Measurements from ENCODE around the gene ST6GALNAC5. TPM values are rescaled to one million over a fixed set of nuclear protein-coding genes. Genes with fewer than 3 reads are reported as not detected.
A peak's percentile ranks its signal among the peaks of the same experiment; 100 is the strongest.

The ST6GALNAC5 gene
- total and polyA plus RNA-seq, 10 of the 15 experiments (the other 5 are each of a cell fraction or from before 2014, with no cell fraction given): under 0.01 to 1.8 (median 0.07) TPM; not detected in 6

GRCh38 chr1:76833151-76833550, 34.1 kb upstream of the ST6GALNAC5 start:
- WGBS (ENCODE audit: insufficient coverage, insufficient replicate concordance, low lambda C conversion rate, missing lambda C conversion rate): 94% methylated on average over 1 of the region's 1 CpG
- Histone ChIP-seq H2AFZ (ENCODE audit: control insufficient read depth, low read depth, low read length) (no peak overlapping the region), H3K4me1 (ENCODE audit: control insufficient read depth, insufficient read depth, low read length) (no peaks in the 10 kb centered on the region), H3K9ac (ENCODE audit: control insufficient read depth, insufficient read depth, low read length) (no peak overlapping the region), H3K4me3 (no peak overlapping the region), H3K36me3 (ENCODE audit: control insufficient read depth in 2 of 2, insufficient read depth in 2 of 2, low read length in 1 of 2) (no peaks in the 10 kb centered on the region), H3K27ac (ENCODE audit: control insufficient read depth, insufficient read depth) (no peak overlapping the region), H3K79me2 (ENCODE audit: control insufficient read depth, insufficient read depth, low read length) (no peaks in the 10 kb centered on the region), H4K20me1 (ENCODE audit: control insufficient read depth, insufficient read depth) (no peaks in the 10 kb centered on the region), H3K27me3 (replicated peaks in 1 of 2; ENCODE audit: control insufficient read depth in 2 of 2, insufficient read depth in 2 of 2, low read length in 1 of 2) (no peaks in the 10 kb centered on the region; a peak in 1 of 4 replicates), H3K4me2 (ENCODE audit: control insufficient read depth, insufficient read depth) (no peak overlapping the region), H3K9me3 (replicated peaks; ENCODE audit: control insufficient read depth, insufficient read depth, low read length) (no peaks in the 10 kb centered on the region)
- BruUV-seq (replicated peaks): no TSS peak
- TF ChIP-seq ZNF24 (IDR thresholded peaks at IDR 0.05): no peak
- in situ Hi-C loops (cut with MboI): no loop called here
- ATAC-seq (peak; percentile 42; the same call in 2 of the 3 replicates), DNase-seq (ENCODE audit: low read depth, low spot score) (no peak), FAIRE-seq (no peak)
- intact Hi-C loops (cut with micrococcal nuclease; ENCODE audit: unreplicated experiment): no loop called here
- CTCF ChIA-PET: interaction anchor here (1.2 kb wide), 1 partner anchor 10 kb away, joined by 6 read pairs; no protein-coding TSS in a partner anchor
- SMC1A ChIA-PET (ENCODE audit: uncharacterized antibody, unreplicated experiment): interaction anchor here (0.7 to 0.9 kb wide), 2 partner anchors 20 to 492 kb away, joined by 3 read pairs; no protein-coding TSS in a partner anchor
- RAD21 ChIA-PET (ENCODE audit: unreplicated experiment): no interaction called here
- POLR2A ChIA-PET: interaction anchor here (1.5 kb wide), 1 partner anchor 33 kb away, joined by 5 read pairs; no protein-coding TSS in a partner anchor

GRCh38 chr1:76833856-76834255, 33.4 kb upstream of the ST6GALNAC5 start:
- Histone ChIP-seq H3K4me1 (ENCODE audit: control insufficient read depth, insufficient read depth, low read length) (no peaks in the 10 kb centered on the region), H3K27me3 (replicated peaks in 1 of 2; ENCODE audit: control insufficient read depth in 2 of 2, insufficient read depth in 2 of 2, low read length in 1 of 2) (no peaks in the 10 kb centered on the region; a peak in 1 of 4 replicates), H3K9ac (ENCODE audit: control insufficient read depth, insufficient read depth, low read length) (no peak overlapping the region), H3K27ac (ENCODE audit: control insufficient read depth, insufficient read depth) (no peak overlapping the region), H3K9me3 (replicated peaks; ENCODE audit: control insufficient read depth, insufficient read depth, low read length) (no peaks in the 10 kb centered on the region), H4K20me1 (ENCODE audit: control insufficient read depth, insufficient read depth) (no peaks in the 10 kb centered on the region), H3K4me3 (no peak overlapping the region), H3K4me2 (ENCODE audit: control insufficient read depth, insufficient read depth) (no peak overlapping the region), H3K79me2 (ENCODE audit: control insufficient read depth, insufficient read depth, low read length) (no peaks in the 10 kb centered on the region), H2AFZ (ENCODE audit: control insufficient read depth, low read depth, low read length) (no peak overlapping the region), H3K36me3 (ENCODE audit: control insufficient read depth in 2 of 2, insufficient read depth in 2 of 2, low read length in 1 of 2) (no peaks in the 10 kb centered on the region)
- ChIA-PET SMC1A (ENCODE audit: uncharacterized antibody, unreplicated experiment) (interaction anchor here (0.7 to 1.3 kb wide), 2 partner anchors 13 to 493 kb away, joined by 3 read pairs; no protein-coding TSS in a partner anchor), RAD21 (ENCODE audit: unreplicated experiment) (no interaction called here), CTCF (interaction anchor here (1.2 kb wide), 1 partner anchor 9 kb away, joined by 6 read pairs; no protein-coding TSS in a partner anchor), POLR2A (interaction anchor here (1.2 to 1.5 kb wide), 2 partner anchors 31 to 32 kb away, joined by 3 to 5 read pairs; no protein-coding TSS in a partner anchor)
- FAIRE-seq (no peak), ATAC-seq (no peak), DNase-seq (ENCODE audit: low read depth, low spot score) (no peak)
- 0% methylated on average over 2 of the region's 2 CpGs for WGBS (ENCODE audit: insufficient coverage, insufficient replicate concordance, low lambda C conversion rate, missing lambda C conversion rate)
- in situ Hi-C loops (cut with MboI) (no loop called here), intact Hi-C loops (cut with micrococcal nuclease; ENCODE audit: unreplicated experiment) (no loop called here)
- no TSS peak for BruUV-seq (replicated peaks)
- TF ChIP-seq, protein P1, sequence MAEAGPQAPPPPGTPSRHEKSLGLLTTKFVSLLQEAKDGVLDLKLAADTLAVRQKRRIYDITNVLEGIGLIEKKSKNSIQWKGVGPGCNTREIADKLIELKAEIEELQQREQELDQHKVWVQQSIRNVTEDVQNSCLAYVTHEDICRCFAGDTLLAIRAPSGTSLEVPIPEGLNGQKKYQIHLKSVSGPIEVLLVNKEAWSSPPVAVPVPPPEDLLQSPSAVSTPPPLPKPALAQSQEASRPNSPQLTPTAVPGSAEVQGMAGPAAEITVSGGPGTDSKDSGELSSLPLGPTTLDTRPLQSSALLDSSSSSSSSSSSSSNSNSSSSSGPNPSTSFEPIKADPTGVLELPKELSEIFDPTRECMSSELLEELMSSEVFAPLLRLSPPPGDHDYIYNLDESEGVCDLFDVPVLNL (IDR thresholded peaks at IDR 0.05; ENCODE audit: low read depth, low read length): no peak
- no peak for TF ChIP-seq SIN3A (IDR thresholded peaks at IDR 0.05; ENCODE audit: low read depth, low read length)
- TF ChIP-seq CHD4 (IDR thresholded peaks at IDR 0.05): no peak
- no peak for TF ChIP-seq WRNIP1 (IDR thresholded peaks at IDR 0.05; ENCODE audit: borderline replicate concordance, low read depth, low read length)
- no peak for TF ChIP-seq ESRRA (IDR thresholded peaks at IDR 0.05; ENCODE audit: low read length)
- no peak for TF ChIP-seq POLR2AphosphoS2 (IDR thresholded peaks at IDR 0.05; ENCODE audit: low read depth, low read length)
- no peak for TF ChIP-seq BMI1 (IDR thresholded peaks at IDR 0.05; ENCODE audit: borderline replicate concordance)
- TF ChIP-seq, protein P2, sequence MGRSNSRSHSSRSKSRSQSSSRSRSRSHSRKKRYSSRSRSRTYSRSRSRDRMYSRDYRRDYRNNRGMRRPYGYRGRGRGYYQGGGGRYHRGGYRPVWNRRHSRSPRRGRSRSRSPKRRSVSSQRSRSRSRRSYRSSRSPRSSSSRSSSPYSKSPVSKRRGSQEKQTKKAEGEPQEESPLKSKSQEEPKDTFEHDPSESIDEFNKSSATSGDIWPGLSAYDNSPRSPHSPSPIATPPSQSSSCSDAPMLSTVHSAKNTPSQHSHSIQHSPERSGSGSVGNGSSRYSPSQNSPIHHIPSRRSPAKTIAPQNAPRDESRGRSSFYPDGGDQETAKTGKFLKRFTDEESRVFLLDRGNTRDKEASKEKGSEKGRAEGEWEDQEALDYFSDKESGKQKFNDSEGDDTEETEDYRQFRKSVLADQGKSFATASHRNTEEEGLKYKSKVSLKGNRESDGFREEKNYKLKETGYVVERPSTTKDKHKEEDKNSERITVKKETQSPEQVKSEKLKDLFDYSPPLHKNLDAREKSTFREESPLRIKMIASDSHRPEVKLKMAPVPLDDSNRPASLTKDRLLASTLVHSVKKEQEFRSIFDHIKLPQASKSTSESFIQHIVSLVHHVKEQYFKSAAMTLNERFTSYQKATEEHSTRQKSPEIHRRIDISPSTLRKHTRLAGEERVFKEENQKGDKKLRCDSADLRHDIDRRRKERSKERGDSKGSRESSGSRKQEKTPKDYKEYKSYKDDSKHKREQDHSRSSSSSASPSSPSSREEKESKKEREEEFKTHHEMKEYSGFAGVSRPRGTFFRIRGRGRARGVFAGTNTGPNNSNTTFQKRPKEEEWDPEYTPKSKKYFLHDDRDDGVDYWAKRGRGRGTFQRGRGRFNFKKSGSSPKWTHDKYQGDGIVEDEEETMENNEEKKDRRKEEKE (IDR thresholded peaks at IDR 0.05): no peak
- no peak for TF ChIP-seq RUNX3 (IDR thresholded peaks at IDR 0.05; ENCODE audit: low read length)
- no peak for TF ChIP-seq MTA3 (IDR thresholded peaks at IDR 0.05; ENCODE audit: borderline replicate concordance, low read length)
- TF ChIP-seq, protein P3, sequence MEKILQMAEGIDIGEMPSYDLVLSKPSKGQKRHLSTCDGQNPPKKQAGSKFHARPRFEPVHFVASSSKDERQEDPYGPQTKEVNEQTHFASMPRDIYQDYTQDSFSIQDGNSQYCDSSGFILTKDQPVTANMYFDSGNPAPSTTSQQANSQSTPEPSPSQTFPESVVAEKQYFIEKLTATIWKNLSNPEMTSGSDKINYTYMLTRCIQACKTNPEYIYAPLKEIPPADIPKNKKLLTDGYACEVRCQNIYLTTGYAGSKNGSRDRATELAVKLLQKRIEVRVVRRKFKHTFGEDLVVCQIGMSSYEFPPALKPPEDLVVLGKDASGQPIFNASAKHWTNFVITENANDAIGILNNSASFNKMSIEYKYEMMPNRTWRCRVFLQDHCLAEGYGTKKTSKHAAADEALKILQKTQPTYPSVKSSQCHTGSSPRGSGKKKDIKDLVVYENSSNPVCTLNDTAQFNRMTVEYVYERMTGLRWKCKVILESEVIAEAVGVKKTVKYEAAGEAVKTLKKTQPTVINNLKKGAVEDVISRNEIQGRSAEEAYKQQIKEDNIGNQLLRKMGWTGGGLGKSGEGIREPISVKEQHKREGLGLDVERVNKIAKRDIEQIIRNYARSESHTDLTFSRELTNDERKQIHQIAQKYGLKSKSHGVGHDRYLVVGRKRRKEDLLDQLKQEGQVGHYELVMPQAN (conservative IDR thresholded peaks at IDR 0.05): no peak
